Activated gamma-delta T cell treated with anti-CD3 and anti-CD28 coated beads, Interleukin-2, amount 50 U/mL, for 16 hours (primary cell): ENCODE data around the gene RPS6KA5.
"Not testable (repeated sequence)": the region's sequence is repeated elsewhere in the genome, so short reads cannot be mapped to it uniquely, and the experiment has no call there.

ENCODE experiments used
- DNase-seq: peaks from one replicate; pipeline ENCODE4 v3.0.0-alpha.2; 2020; ENCODE audit warnings: low read depth

Gene RPS6KA5

GRCh38 chr14:91065266-91065665 is 4.8 kb upstream of the RPS6KA5 start:
- DNase-seq: no peak

GRCh38 chr14:91063119-91063518 is 2.7 kb upstream of the RPS6KA5 start:
- DNase-seq: no peak

GRCh38 chr14:91062600-91062999 is 2.2 kb upstream of the RPS6KA5 start:
- no peak for DNase-seq

GRCh38 chr14:91061056-91061887 is 831 bp upstream of the RPS6KA5 start:
- DNase-seq: no peak

- peak; percentile 39 for DNase-seq
These were observed 678 bp downstream of the RPS6KA5 start for GRCh38 chr14:91059576-91060350.

GRCh38 chr14:91058042-91058581 is 2.3 kb downstream of the RPS6KA5 start:
- no peak for DNase-seq

GRCh38 chr14:91056361-91056760 is 4.1 kb downstream of the RPS6KA5 start:
- no peak for DNase-seq

- DNase-seq: no peak
These were observed 5.4 kb downstream of the RPS6KA5 start for GRCh38 chr14:91055016-91055415.

- no peak for DNase-seq
These were observed 11.8 kb downstream of the RPS6KA5 start for GRCh38 chr14:91048676-91049075.

GRCh38 chr14:91048265-91048664 is 12.2 kb downstream of the RPS6KA5 start:
- DNase-seq: no peak

GRCh38 chr14:91047174-91047753 is 13.2 kb downstream of the RPS6KA5 start:
- DNase-seq: no peak

- no peak for DNase-seq
These were observed 13.9 kb downstream of the RPS6KA5 start for GRCh38 chr14:91046488-91047072.

GRCh38 chr14:91041450-91041849 is 19.0 kb downstream of the RPS6KA5 start:
- no peak for DNase-seq

- DNase-seq: no peak
These were observed 19.9 kb downstream of the RPS6KA5 start for GRCh38 chr14:91040545-91040944.

- no peak for DNase-seq
These were observed 22.0 kb downstream of the RPS6KA5 start for GRCh38 chr14:91038439-91038838.

GRCh38 chr14:91036741-91037469 is 23.5 kb downstream of the RPS6KA5 start:
- DNase-seq: no peak

- no peak for DNase-seq
These were observed 24.6 kb downstream of the RPS6KA5 start for GRCh38 chr14:91035855-91036254.

GRCh38 chr14:91034379-91034778 is 26.1 kb downstream of the RPS6KA5 start:
- DNase-seq: not testable (repeated sequence)

- DNase-seq: no peak
These were observed 28.2 kb downstream of the RPS6KA5 start for GRCh38 chr14:91032248-91032647.

- no peak for DNase-seq
These were observed 28.8 kb downstream of the RPS6KA5 start for GRCh38 chr14:91031666-91032065.

- DNase-seq: no peak
These were observed 30.8 kb downstream of the RPS6KA5 start for GRCh38 chr14:91029456-91030217.
